ENCODE results near the gene SPRYD3. TPM values are rescaled to one million over a fixed set of nuclear protein-coding genes. Genes with fewer than 3 reads are reported as not detected.

SPRYD3 gene
- total RNA-seq, 4 donors from 2014 or later = 10.1 to 27.0 (median 21.9) TPM

DNA sequence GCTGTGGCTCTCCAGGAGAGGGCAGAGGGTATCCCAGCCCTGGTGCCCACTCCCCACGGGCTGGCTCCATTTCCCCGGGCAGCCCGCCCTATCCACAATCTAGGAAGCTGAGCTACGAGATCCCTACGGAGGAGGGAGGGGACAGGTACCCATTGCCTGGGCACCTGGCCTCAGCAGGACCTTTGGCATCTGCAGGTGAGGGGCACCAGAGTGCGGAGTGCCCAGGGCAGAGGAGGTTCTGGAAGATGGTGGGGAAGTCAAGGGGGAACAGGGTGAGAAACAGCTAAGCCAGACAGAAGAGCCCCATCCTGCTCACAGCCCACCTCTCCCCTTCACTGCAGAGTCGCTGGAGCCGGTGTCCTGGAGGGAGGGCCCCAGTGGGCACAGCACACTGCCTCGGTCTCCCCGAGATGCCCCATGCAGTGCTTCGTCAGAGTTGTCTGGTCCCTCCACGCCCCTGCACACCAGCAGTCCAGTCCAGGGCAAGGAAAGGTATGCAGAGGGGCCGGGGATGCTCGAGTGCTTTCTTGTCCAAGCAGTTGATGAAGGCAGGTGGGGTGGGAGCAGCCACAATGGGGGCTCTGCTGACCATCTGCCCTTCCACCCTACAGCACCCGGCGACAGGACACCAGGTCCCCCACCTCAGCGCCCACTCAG, 19.0 kb downstream of the SPRYD3 start:
- intact Hi-C loops (cut with DNase I; ENCODE audit: low total_unique reads) = loop anchor here (10.0 kb wide), 2 partner anchors 135 to 225 kb away; no protein-coding TSS in a partner anchor
- WGBS, 2 donors (ENCODE audit: low coverage in 1 of 2) = 76% methylated on average over 13 of the region's 17 CpGs; no CpG with 5 or more reads in 1 of the 2 donors

GRCh38 chr12:53059434-53060063, 19.6 kb downstream of the SPRYD3 start:
- DNase-seq = no peak
- in situ Hi-C loops (cut with MboI; ENCODE audit: low pct_ligation_motif_present in 1 of 4, low pct_unique_long_range_greater_than_20kb in 1 of 4, low sequenced_read_pairs in 3 of 4) (loop anchor here in 3 of 4 donors (10.0 to 25.0 kb wide), 3 partner anchors 125 to 228 kb away; partner anchors contain the start of genes CSAD (in 2 of the 3), ZNF740 (in 2 of the 3), MYG1 (in 1 of the 3) and PFDN5 (in 1 of the 3)), intact Hi-C loops (cut with DNase I; ENCODE audit: low total_unique reads) (loop anchor here (10.0 kb wide), 2 partner anchors 135 to 225 kb away; no protein-coding TSS in a partner anchor)
- Histone ChIP-seq H3K36me3 (no peaks in the 10 kb centered on the region), H3K9me3 (no peaks in the 10 kb centered on the region), H3K4me3 (no peak overlapping the region), H3K27me3 (no peaks in the 10 kb centered on the region), H3K27ac (no peak overlapping the region), H3K4me1 (peaks cover 10 to 33% (median 16%) of the 10 kb centered on the region in 4 donors)
- TF ChIP-seq EP300 (IDR thresholded peaks at IDR 0.05; ENCODE audit: low read depth) (no peak), POLR2A (IDR thresholded peaks at IDR 0.05) (no peak), POLR2AphosphoS5 (IDR thresholded peaks at IDR 0.05) (no peak), CTCF (IDR thresholded peaks at IDR 0.05) (no peak)
- WGBS, 2 donors (ENCODE audit: low coverage in 1 of 2) = 88 to 100% methylated on average over 6 to 14 of the region's 24 CpGs

More for the DNA sequence above, 19.0 kb downstream of the SPRYD3 start:
- peak in 1 of 3 donors; percentile 1 for TF ChIP-seq POLR2AphosphoS5 (IDR thresholded peaks at IDR 0.05)
- no peak for TF ChIP-seq EP300 (IDR thresholded peaks at IDR 0.05; ENCODE audit: low read depth)
- TF ChIP-seq CTCF (IDR thresholded peaks at IDR 0.05) = no peak
- no peak for TF ChIP-seq POLR2A (IDR thresholded peaks at IDR 0.05)
- in situ Hi-C loops (cut with MboI; ENCODE audit: low pct_ligation_motif_present in 1 of 4, low pct_unique_long_range_greater_than_20kb in 1 of 4, low sequenced_read_pairs in 3 of 4) = loop anchor here in 3 of 4 donors (10.0 to 25.0 kb wide), 3 partner anchors 125 to 227 kb away; partner anchors contain the start of genes CSAD (in 2 of the 3), ZNF740 (in 2 of the 3), MYG1 (in 1 of the 3) and PFDN5 (in 1 of the 3)
- H3K4me3 ChIP-seq = no peak overlapping the region
- H3K27ac ChIP-seq = peak overlapping the region in 1 of 4 donors; percentile 36
- peaks cover 0 to 3% (median 0%) of the 10 kb centered on the region in 4 donors for H3K36me3 ChIP-seq
- no peak for DNase-seq
- H3K9me3 ChIP-seq = no peaks in the 10 kb centered on the region
- H3K4me1 ChIP-seq = peaks cover 7 to 27% (median 16%) of the 10 kb centered on the region in 4 donors
- H3K27me3 ChIP-seq = no peaks in the 10 kb centered on the region

- intact Hi-C loops (cut with DNase I; ENCODE audit: low total_unique reads) = no loop called here
- H3K4me3 ChIP-seq = no peak overlapping the region
- no peaks in the 10 kb centered on the region for H3K27me3 ChIP-seq
- no peak for TF ChIP-seq POLR2AphosphoS5 (IDR thresholded peaks at IDR 0.05)
- TF ChIP-seq CTCF (IDR thresholded peaks at IDR 0.05) = no peak
- TF ChIP-seq EP300 (IDR thresholded peaks at IDR 0.05; ENCODE audit: low read depth) = no peak
- TF ChIP-seq POLR2A (IDR thresholded peaks at IDR 0.05) = no peak
- in situ Hi-C loops (cut with MboI; ENCODE audit: low pct_ligation_motif_present in 1 of 4, low pct_unique_long_range_greater_than_20kb in 1 of 4, low sequenced_read_pairs in 3 of 4) = loop anchor here in 2 of 4 donors (25.0 kb wide), 2 partner anchors 128 to 228 kb away; partner anchors contain the start of genes CSAD (in 1 of the 2), MYG1 (in 1 of the 2), PFDN5 (in 1 of the 2) and ZNF740 (in 1 of the 2)
- WGBS, 2 donors (ENCODE audit: low coverage in 1 of 2) = 83% methylated on average over 35 of the region's 35 CpGs; no CpG with 5 or more reads in 1 of the 2 donors
- H3K9me3 ChIP-seq = no peaks in the 10 kb centered on the region
- no peaks in the 10 kb centered on the region for H3K36me3 ChIP-seq
- DNase-seq = no peak
- H3K4me1 ChIP-seq = peaks cover 10 to 38% (median 19%) of the 10 kb centered on the region in 4 donors
- no peak overlapping the region for H3K27ac ChIP-seq
Measured at GRCh38 chr12:53058674-53059433, 20.3 kb downstream of the SPRYD3 start.

All from transverse colon (tissue), 4 donors.